AG04450 (cell line): ENCODE measurements around the gene DNAJC10. TPM values are rescaled to one million over a fixed set of nuclear protein-coding genes. Genes with fewer than 3 reads are reported as not detected.

ENCODE experiments used
- CTCF ChIA-PET: fragments of 300-600, 350-600 bp; formaldehyde crosslinking; extraction: SDS; loops from one replicate; lab custom pipeline; 2022; ENCODE audit warnings: antibody characterized with exemption, inconsistent platforms; lab: Charles Lee
- POLR2A ChIA-PET: fragments of 350-600 bp; formaldehyde crosslinking; extraction: SDS; loops from one replicate; lab custom pipeline; 2021; ENCODE audit warnings: antibody characterized with exemption, inconsistent platforms; lab: Yijun Ruan, JAX
- DNase-seq: peaks from one replicate; pipeline ENCODE4 v3.0.0-alpha.2; 2011; ENCODE audit warnings: low read depth, low spot score
- H3K27ac ChIP-seq: one replicate; pipeline ENCODE4 v1.5.1; 2012; ENCODE audit warnings: low read depth, low read length, control low read depth
- H3K27me3 ChIP-seq: one replicate; pipeline ENCODE4 v1.6.0; 2012; ENCODE audit warnings: low read length; ENCODE audit not compliant: control insufficient read depth, insufficient read depth
- H3K4me3 ChIP-seq: 2 replicates; pipeline ENCODE4 v1.5.1; 2011; ENCODE audit warnings: mild to moderate bottlenecking, low read depth, low read length, control low read depth
- H3K9me3 ChIP-seq: 2 replicates; pipeline ENCODE4 v1.5.1; 2012; ENCODE audit warnings: low read length; ENCODE audit not compliant: control insufficient read depth, insufficient read depth
- polyA plus RNA-seq: library from polyadenylated mRNA; depleted of rRNA; stranded (reverse); fragments of >200 nt; gene quantifications from 2 replicates; pipeline ENCODE4 v1.2.3, GENCODE V29; 2011
- TF ChIP-seq, protein P1 (sequence below): IDR thresholded peaks from 2 replicates; pipeline ENCODE4 v1.5.1; 2011; ENCODE audit warnings: low read depth, low read length, control low read depth, inconsistent platforms

DNAJC10 gene
- polyA plus RNA-seq, 1 experiment: 121 TPM

DNA sequence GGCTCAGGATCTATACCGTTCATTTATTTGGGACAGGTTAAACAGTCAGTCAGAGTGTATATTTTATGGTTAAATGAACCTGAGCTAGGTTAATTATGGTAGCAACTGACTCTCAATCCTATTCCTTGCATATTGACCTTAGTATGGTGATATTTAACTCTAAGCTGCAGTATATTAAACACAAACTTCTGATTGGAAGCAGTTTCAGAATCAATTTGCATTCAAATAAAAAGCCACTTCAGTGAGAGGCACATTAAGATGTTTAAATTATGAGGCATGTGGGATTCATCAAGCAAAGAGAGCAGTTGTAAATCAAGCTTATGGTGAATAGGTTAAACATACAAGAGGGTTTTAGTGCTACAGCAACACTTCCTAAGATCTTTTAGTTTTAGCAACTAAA is 110.0 kb downstream of the DNAJC10 start:
- POLR2A ChIA-PET: no interaction called here
- Histone ChIP-seq H3K27me3 (no peaks in the 10 kb centered on the region), H3K9me3 (no peaks in the 10 kb centered on the region), H3K27ac (no peak overlapping the region), H3K4me3 (no peak overlapping the region)
- TF ChIP-seq, protein P1, sequence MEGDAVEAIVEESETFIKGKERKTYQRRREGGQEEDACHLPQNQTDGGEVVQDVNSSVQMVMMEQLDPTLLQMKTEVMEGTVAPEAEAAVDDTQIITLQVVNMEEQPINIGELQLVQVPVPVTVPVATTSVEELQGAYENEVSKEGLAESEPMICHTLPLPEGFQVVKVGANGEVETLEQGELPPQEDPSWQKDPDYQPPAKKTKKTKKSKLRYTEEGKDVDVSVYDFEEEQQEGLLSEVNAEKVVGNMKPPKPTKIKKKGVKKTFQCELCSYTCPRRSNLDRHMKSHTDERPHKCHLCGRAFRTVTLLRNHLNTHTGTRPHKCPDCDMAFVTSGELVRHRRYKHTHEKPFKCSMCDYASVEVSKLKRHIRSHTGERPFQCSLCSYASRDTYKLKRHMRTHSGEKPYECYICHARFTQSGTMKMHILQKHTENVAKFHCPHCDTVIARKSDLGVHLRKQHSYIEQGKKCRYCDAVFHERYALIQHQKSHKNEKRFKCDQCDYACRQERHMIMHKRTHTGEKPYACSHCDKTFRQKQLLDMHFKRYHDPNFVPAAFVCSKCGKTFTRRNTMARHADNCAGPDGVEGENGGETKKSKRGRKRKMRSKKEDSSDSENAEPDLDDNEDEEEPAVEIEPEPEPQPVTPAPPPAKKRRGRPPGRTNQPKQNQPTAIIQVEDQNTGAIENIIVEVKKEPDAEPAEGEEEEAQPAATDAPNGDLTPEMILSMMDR: no peak
- no peak for DNase-seq
- CTCF ChIA-PET: interaction anchor here (0.6 to 1.2 kb wide), 4 partner anchors 10 to 379 kb away, joined by 3 to 4 read pairs (median 3); no protein-coding TSS in a partner anchor

DNA sequence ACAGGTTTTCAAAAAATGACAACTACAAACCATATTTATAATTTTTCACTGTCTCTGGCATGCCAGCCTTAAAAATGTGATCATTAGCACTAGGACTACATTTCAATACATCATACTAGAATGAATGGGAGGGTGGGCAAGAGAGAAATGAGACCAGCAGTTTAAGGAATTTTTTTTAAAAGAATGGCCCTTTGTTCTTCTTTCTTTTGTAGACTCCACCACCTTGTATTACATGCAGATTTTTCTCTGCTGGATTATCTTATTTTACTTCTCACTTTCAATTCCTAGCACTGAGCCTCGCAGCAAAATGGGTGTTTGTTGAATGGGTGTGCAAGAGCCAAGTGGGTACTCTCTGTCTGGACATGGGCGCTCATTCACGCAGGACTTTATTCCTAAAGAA is 110.4 kb downstream of the DNAJC10 start:
- Histone ChIP-seq H3K27me3 (peaks cover 3% of the 10 kb centered on the region), H3K27ac (no peak overlapping the region), H3K4me3 (no peak overlapping the region), H3K9me3 (no peaks in the 10 kb centered on the region)
- POLR2A ChIA-PET: no interaction called here
- CTCF ChIA-PET: interaction anchor here (1.0 to 1.2 kb wide), 3 partner anchors 10 to 153 kb away, joined by 3 read pairs; no protein-coding TSS in a partner anchor
- DNase-seq: no peak
- TF ChIP-seq, protein P1: no peak

DNA sequence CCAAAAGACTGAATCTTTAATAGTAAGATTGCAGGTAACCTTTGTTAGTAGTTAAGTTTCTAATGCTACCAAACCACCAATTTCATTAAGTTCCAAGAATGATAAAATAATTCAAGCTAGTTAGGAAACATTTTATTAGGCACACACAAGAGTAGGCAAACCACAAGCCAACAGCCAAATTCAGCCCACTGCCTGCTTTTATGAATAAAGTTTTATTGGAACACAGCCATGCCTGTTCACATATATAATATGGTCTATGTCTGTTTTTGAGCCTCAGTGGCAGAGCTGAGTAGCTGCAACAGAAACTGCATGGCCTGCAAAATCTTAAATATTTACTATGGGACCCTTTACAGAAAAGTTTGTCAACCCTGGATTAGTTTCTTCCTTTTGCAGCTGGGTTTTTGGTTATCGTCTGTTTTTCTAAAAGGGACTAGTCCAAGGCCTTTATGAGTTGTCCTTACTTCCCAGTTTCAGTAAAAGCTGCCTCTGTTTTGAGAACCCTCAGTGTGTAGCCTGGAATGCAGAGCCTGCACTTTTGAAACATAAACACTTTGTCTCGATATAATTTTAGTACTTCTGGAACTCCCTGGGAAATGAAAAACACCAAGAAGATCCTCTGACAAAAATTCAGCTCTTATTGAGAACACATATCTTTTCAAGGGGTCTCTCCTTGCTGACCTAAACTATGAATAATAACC is 111.3 kb downstream of the DNAJC10 start:
- TF ChIP-seq, protein P1: no peak

DNA sequence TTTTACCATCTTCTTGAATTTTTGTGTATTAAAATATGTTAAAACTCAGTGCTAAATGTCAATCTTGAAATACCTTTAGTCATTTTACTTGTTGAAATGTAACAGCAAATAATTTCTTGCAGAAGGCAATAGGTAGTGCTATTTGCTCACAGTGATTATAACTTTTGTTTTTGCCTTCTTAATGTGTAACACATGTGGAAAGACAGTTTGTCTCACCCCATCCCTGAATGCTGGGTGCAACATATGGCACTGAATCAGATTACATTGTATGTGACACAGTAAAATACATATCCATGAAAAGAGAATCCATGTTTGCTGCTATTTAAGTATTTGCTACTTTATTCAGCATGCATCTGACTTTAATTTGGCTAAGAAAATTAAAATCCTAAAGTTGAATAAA is 115.0 kb downstream of the DNAJC10 start:
- TF ChIP-seq, protein P1: no peak
- Histone ChIP-seq H3K9me3 (no peaks in the 10 kb centered on the region), H3K27me3 (peaks cover 5% of the 10 kb centered on the region), H3K4me3 (no peak overlapping the region), H3K27ac (no peak overlapping the region)
- CTCF ChIA-PET: no interaction called here
- POLR2A ChIA-PET: no interaction called here
- DNase-seq: no peak

More for the DNA sequence above, 111.3 kb downstream of the DNAJC10 start:
- CTCF ChIA-PET: no interaction called here
- no peak for DNase-seq
- no peak overlapping the region for H3K4me3 ChIP-seq
- H3K27ac ChIP-seq: no peak overlapping the region
- POLR2A ChIA-PET: no interaction called here
- H3K9me3 ChIP-seq: no peaks in the 10 kb centered on the region
- H3K27me3 ChIP-seq: peaks cover 5% of the 10 kb centered on the region

DNA sequence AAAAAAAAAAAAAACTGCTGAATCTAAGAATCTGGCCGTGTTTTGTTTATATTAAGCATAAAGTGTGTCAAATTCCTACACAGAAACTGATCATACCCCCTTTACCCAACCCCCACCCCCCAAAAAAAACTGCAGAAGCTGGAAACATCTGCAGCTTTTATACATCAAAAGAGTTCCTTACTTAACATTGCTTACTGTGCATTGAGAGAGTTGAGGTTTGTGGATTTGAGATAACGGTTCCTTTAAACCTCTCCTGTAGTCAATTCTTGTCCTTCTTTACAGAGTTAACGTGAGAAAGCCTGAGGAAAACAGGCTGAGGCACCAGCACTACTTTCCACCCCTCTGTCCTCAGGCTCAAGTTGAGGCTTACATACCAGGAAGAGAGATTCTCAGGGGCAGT is 115.9 kb downstream of the DNAJC10 start:
- peaks cover 5% of the 10 kb centered on the region for H3K27me3 ChIP-seq
- H3K27ac ChIP-seq: no peak overlapping the region
- POLR2A ChIA-PET: no interaction called here
- TF ChIP-seq, protein P1: no peak
- DNase-seq: no peak
- no peak overlapping the region for H3K4me3 ChIP-seq
- no peaks in the 10 kb centered on the region for H3K9me3 ChIP-seq
- CTCF ChIA-PET: interaction anchor here (0.6 kb wide), 1 partner anchor 35 kb away, joined by 7 read pairs; no protein-coding TSS in a partner anchor
